H1 (cell line): ENCODE results near the gene RPS3A. TPM values are rescaled to one million over a fixed set of nuclear protein-coding genes. Genes with fewer than 3 reads are reported as not detected.
A peak's percentile ranks its signal among the peaks of the same experiment; 100 is the strongest.

Experiments used
- CHD7 ChIP-seq: fragments of 300-600 bp; sonication (generic); IDR thresholded peaks from 2 replicates; pipeline ENCODE4 v1.7.1; 2012; ENCODE audit warnings: low read length, moderate library complexity, mild to moderate bottlenecking, inconsistent platforms; ENCODE audit not compliant: insufficient replicate concordance
- POLR2A ChIP-seq, 2 experiments: IDR thresholded peaks; 1 replicate in 1 of 2; 2 replicates in 1 of 2; pipeline ENCODE4 v1.6.1; 2011; ENCODE audit warnings: low read depth in 2 of 2, low read length in 2 of 2, mild to moderate bottlenecking in 2 of 2; ENCODE audit errors: control extremely low read depth in 1 of 2
- POLR2AphosphoS5 ChIP-seq: IDR thresholded peaks from 2 replicates; pipeline ENCODE4 v1.6.1; 2011; ENCODE audit warnings: low read depth, low read length
- polyA plus RNA-seq, 7 experiments: library from polyadenylated mRNA; depleted of rRNA in 3 of 7; stranded (reverse) in 5 of 7; unstranded in 2 of 7; fragments of >200 nt in 5 of 7; fragments of 200-250 nt in 2 of 7; gene quantifications; 1 replicate in 5 of 7; 2 replicates in 1 of 7; 4 replicates in 1 of 7; pipeline versions ENCODE4 v1.2.1 to v1.2.3, GENCODE V29; 2011 to 2013; ENCODE audit warnings: missing spikeins in 2 of 7, mixed read lengths in 2 of 7
- total RNA-seq: library from RNA; stranded (reverse); fragmentation: NEBNext Ultra II Directional; extraction: Animal tissue kit (Norgen Biotek cat#: 25700); gene quantifications from 2 replicates; pipeline ENCODE4 v1.2.1, GENCODE V29; 2021

RPS3A gene
- total and polyA plus RNA-seq, 2 of the 8 experiments (the other 6 are each of a cell fraction or from before 2014, with no cell fraction given) = 2,162 to 2,822 TPM

GRCh38 chr4:151105454-151106032 lies 6.1 kb downstream of the RPS3A start (continued):
- TF ChIP-seq CHD7 (peak; percentile 40), POLR2AphosphoS5 (peak; percentile 91), POLR2A (IDR thresholded peaks at IDR 0.05; ENCODE audit: control extremely low read depth in 1 of 2, low read depth in 2 of 2, low read length in 2 of 2) (peak; percentile 81 to 83)
